Upper lobe of right lung (tissue), 1 donor: ENCODE measurements around the gene C3orf49. TPM values are rescaled to one million over a fixed set of nuclear protein-coding genes. Genes with fewer than 3 reads are reported as not detected.
A peak's percentile ranks its signal among the peaks of the same experiment; 100 is the strongest.

Experiments
- ATAC-seq: fragments of 200-7000 bp; cut with Tn5 transposase; one replicate; pipeline ENCODE4 v1.9.1; 2020; ENCODE audit warnings: mild to moderate bottlenecking, moderate library complexity
- DNase-seq: peaks from one replicate; pipeline ENCODE4 v3.0.0-alpha.2; 2020
- H3K27ac ChIP-seq: fragments of 200-600 bp; one replicate; pipeline ENCODE4 v1.8.0; 2022
- H3K27me3 ChIP-seq: fragments of 200-600 bp; one replicate; pipeline ENCODE4 v1.8.0; 2022; ENCODE audit warnings: mild to moderate bottlenecking
- H3K36me3 ChIP-seq: fragments of 200-600 bp; one replicate; pipeline ENCODE4 v1.8.0; 2022
- H3K4me1 ChIP-seq: fragments of 200-600 bp; one replicate; pipeline ENCODE4 v1.8.0; 2022
- H3K4me3 ChIP-seq: fragments of 200-600 bp; one replicate; pipeline ENCODE4 v1.8.0; 2022; ENCODE audit warnings: mild to moderate bottlenecking
- H3K9me3 ChIP-seq: fragments of 200-600 bp; one replicate; pipeline ENCODE4 v1.8.0; 2022
- intact Hi-C: fragments of 100-400 bp; cut with DNase I; formaldehyde crosslinking; loops from one replicate; pipeline ENCODE4 v1.11.0; 2022
- long read RNA-seq: library from polyadenylated mRNA; unstranded; transcript quantifications from one replicate; pipeline ENCODE4 v2.0.0, GENCODE V29; 2021
- total RNA-seq: library from RNA; stranded (reverse); fragmentation: NEBNext Ultra II Directional; extraction: Animal tissue kit (Norgen Biotek cat#: 25700); gene quantifications from one replicate; pipeline ENCODE4 v1.2.1, GENCODE V29; 2021
- TF ChIP-seq, protein P1 (sequence below): fragments of 200-600 bp; IDR thresholded peaks from one replicate; pipeline ENCODE4 v1.8.0; 2022; ENCODE audit warnings: antibody characterized with exemption
- donor health status: DM: no; HTN: yes; CAD: no; lungs with severe emphysema.

Gene C3orf49, protein sequence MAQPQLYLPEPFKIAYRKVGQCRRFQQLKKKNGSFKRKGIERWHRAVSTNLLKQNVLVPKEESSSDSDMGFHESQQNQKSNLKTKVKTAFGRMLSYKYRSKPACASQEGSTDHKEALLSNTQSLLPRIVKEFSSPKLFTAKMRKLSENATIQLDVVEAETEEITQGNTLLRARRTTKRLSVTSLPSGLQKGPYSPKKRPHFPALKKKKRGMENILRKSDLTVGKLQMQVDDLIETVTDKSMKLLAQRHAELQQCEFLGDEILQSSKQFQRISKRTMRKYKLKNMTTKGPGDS
- not detected for total RNA-seq
- long read RNA-seq, partial matches to known transcripts: 0 of 1 reads
- long read RNA-seq, other reads (novel, unspliced or antisense): 1 of 1 reads

DNA sequence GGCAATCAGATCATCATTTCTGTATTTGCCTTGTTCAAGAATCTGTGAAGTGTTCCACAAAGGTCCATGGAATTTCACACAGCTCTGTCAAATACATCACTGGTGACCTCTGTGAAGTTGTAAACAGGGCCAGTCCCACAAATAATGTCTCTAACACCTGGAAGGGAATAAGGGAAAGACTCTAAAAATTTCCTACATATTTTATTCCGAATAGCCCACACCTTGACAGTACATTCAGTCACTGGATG is at the start of gene C3orf49:
Gene C3orf49 (plus strand): TSS at position 149 of the 248 bp plus-strand sequence. CDS start 173 bp downstream, outside the sequence.
- Histone ChIP-seq H3K27ac (no peak within 1 kb of the TSS), H3K36me3 (no peaks in the 10 kb centered on the region), H3K4me3 (no peak within 1 kb of the TSS), H3K27me3 (no peaks in the 10 kb centered on the region), H3K4me1 (peaks cover 6% of the 10 kb centered on the region), H3K9me3 (no peaks in the 10 kb centered on the region)
- TF ChIP-seq, protein P1, sequence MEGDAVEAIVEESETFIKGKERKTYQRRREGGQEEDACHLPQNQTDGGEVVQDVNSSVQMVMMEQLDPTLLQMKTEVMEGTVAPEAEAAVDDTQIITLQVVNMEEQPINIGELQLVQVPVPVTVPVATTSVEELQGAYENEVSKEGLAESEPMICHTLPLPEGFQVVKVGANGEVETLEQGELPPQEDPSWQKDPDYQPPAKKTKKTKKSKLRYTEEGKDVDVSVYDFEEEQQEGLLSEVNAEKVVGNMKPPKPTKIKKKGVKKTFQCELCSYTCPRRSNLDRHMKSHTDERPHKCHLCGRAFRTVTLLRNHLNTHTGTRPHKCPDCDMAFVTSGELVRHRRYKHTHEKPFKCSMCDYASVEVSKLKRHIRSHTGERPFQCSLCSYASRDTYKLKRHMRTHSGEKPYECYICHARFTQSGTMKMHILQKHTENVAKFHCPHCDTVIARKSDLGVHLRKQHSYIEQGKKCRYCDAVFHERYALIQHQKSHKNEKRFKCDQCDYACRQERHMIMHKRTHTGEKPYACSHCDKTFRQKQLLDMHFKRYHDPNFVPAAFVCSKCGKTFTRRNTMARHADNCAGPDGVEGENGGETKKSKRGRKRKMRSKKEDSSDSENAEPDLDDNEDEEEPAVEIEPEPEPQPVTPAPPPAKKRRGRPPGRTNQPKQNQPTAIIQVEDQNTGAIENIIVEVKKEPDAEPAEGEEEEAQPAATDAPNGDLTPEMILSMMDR: no peak
- DNase-seq: no peak
- intact Hi-C loops: no loop called here
- ATAC-seq: no peak

DNA sequence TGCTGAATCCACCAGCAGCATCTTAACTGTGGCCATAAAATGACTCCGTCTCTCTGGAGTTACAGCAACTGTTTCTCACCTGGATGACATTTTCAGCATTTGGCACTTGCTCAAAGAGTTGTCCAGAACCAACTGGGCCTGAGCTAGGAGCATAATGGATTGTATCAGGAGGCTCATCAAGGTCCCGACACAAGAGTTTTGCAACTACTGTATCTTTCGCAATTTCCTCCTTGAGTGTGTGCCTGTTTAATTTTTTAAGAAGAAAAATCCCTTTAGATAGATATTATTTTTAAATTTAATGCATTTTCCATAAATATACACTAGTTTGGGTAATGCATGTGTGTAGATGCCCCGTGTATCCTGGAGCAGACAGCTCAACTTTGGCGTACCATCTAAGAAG is 44.3 kb upstream of the C3orf49 start:
- DNase-seq (no peak), ATAC-seq (no peak)
- no peaks in the 10 kb centered on the region for H3K27me3 ChIP-seq
- H3K9me3 ChIP-seq: no peaks in the 10 kb centered on the region
- H3K27ac ChIP-seq: no peak overlapping the region
- H3K4me3 ChIP-seq: no peak overlapping the region
- intact Hi-C loops: no loop called here
- no peaks in the 10 kb centered on the region for H3K4me1 ChIP-seq
- TF ChIP-seq, protein P1: no peak
- H3K36me3 ChIP-seq: no peaks in the 10 kb centered on the region

DNA sequence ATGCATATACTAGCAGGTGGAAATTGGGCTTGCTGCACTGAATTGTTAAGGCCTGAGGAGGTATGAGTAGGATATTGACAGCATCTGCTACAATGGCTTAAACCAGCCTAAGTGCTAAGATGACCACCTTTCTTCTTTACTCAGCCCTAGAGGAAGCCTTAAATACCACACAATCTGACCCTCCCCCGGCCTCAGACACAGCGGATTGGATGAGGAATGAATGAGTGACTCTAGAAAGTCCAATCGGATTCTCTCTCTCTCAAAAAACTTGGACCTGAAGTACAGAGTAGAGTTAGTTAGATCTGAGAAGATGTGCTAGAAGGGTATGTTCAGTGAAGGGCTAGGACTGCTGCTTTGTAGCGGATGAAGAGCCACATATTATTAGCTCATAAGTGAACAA is 39.9 kb upstream of the C3orf49 start:
- H3K4me1 ChIP-seq: no peaks in the 10 kb centered on the region
- ATAC-seq: no peak
- H3K27me3 ChIP-seq: no peaks in the 10 kb centered on the region
- TF ChIP-seq, protein P1: no peak
- DNase-seq: no peak
- no peak overlapping the region for H3K27ac ChIP-seq
- no peak overlapping the region for H3K4me3 ChIP-seq
- intact Hi-C loops: no loop called here
- H3K36me3 ChIP-seq: no peaks in the 10 kb centered on the region
- no peaks in the 10 kb centered on the region for H3K9me3 ChIP-seq

DNA sequence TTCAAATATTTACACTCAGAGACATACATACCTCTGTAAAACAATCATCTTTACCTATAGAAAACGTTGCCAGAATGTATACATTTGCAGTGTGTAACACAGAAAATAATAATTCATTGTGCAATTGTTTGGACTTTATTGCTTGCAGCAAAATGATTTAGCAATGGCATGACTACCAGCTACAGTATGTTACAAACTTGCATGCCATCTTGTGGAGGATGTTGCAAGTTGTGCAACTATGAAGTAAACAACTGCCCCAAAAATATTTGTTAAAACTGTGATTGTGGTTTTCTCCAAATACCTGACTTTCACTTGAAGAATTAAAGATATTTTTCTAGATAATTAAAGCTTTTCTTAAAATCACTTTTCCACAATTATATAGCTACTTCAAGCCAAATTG is 27.1 kb upstream of the C3orf49 start:
- no peaks in the 10 kb centered on the region for H3K36me3 ChIP-seq
- H3K4me1 ChIP-seq: no peaks in the 10 kb centered on the region
- ATAC-seq (no peak), DNase-seq (no peak)
- intact Hi-C loops: no loop called here
- H3K27ac ChIP-seq: no peak overlapping the region
- no peaks in the 10 kb centered on the region for H3K9me3 ChIP-seq
- H3K27me3 ChIP-seq: no peaks in the 10 kb centered on the region
- no peak overlapping the region for H3K4me3 ChIP-seq
- TF ChIP-seq, protein P1: peak; percentile 23

DNA sequence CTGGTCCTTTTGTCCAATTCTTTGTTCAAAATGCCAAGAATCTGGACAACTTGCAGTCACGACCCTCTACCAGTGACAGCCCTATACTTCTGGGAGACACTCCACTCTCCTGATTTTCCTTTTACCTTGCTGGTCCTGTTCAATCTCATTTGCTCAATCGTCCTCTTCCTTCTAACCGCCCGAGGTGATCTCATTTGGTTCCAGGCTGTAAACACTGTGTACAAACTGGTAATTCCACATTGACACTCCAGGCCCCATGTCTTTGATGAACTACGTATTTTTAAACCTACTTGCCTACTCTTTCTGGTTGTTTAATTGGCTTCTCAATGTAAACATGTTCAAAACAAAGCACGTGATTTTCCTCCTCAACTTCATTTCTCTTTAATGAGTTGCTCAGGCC is 23.7 kb upstream of the C3orf49 start:
- Histone ChIP-seq H3K27ac (no peak overlapping the region), H3K4me1 (no peaks in the 10 kb centered on the region), H3K27me3 (no peaks in the 10 kb centered on the region), H3K4me3 (no peak overlapping the region), H3K9me3 (no peaks in the 10 kb centered on the region), H3K36me3 (no peaks in the 10 kb centered on the region)
- DNase-seq (no peak), ATAC-seq (no peak)
- intact Hi-C loops: no loop called here
- TF ChIP-seq, protein P1: no peak

DNA sequence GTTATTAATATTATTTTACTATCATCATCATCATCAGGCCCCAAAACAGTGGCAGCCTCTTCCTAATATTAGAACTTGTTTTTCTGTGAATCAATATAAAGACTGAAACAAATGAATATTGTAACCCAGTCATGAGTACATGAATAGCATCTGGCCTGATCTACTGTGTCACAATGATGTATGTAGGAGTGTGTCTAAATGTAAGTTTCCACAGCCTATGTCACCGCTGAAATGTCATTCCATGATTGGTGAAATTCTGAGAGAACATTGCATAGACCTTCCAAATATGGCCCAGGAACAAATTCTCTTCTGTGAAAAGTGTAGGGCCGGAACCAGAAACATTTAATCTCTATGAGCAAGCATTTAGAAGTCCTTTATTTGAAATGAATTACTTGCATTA is 20.6 kb upstream of the C3orf49 start:
- no peak for ATAC-seq
- no peak overlapping the region for H3K4me3 ChIP-seq
- H3K27me3 ChIP-seq: no peaks in the 10 kb centered on the region
- H3K9me3 ChIP-seq: no peaks in the 10 kb centered on the region
- TF ChIP-seq, protein P1: no peak
- no peak overlapping the region for H3K27ac ChIP-seq
- intact Hi-C loops: no loop called here
- no peak for DNase-seq
- H3K36me3 ChIP-seq: no peaks in the 10 kb centered on the region
- H3K4me1 ChIP-seq: no peaks in the 10 kb centered on the region
